Stomach (tissue), 9 donors: ENCODE results near the gene CHD6. TPM values are rescaled to one million over a fixed set of nuclear protein-coding genes. Genes with fewer than 3 reads are reported as not detected.
A peak's percentile ranks its signal among the peaks of the same experiment; 100 is the strongest.

Source experiments
- DNase-seq, 2 donors: peaks; one replicate each; pipeline versions ENCODE4 v3.0.0 to v3.0.0-alpha.2; 2013 to 2019
- H3K27ac ChIP-seq, 5 donors: fragments of 200-600 bp in 4 of 5; sonication (generic) in 4 of 5; one replicate each; pipeline ENCODE4 v1.5.1; 2013 to 2019; ENCODE audit warnings: mild to moderate bottlenecking in 1 of 5, moderate library complexity in 1 of 5
- H3K27me3 ChIP-seq, 3 donors: fragments of 200-600 bp; sonication (generic); one replicate each; pipeline ENCODE4 v1.5.1; 2017 to 2019; ENCODE audit warnings: mixed run types in 1 of 3
- H3K36me3 ChIP-seq, 4 donors: fragments of 200-600 bp; sonication (generic); 1 replicate in 3 of 4; 2 replicates in 1 of 4; pipeline ENCODE4 v1.5.1; 2016 to 2019
- H3K4me1 ChIP-seq, 4 donors: fragments of 200-600 bp; sonication (generic); one replicate each; pipeline ENCODE4 v1.5.1; 2016 to 2019
- H3K4me3 ChIP-seq, 4 donors: fragments of 200-600 bp; sonication (generic) in 3 of 4; one replicate each; pipeline ENCODE4 v1.5.1; 2016 to 2019; ENCODE audit warnings: mild to moderate bottlenecking in 1 of 4
- H3K9me3 ChIP-seq, 4 donors: fragments of 200-600 bp; sonication (generic); one replicate each; pipeline ENCODE4 v1.5.1; 2016 to 2019
- CTCF ChIP-seq, 7 experiments: fragments of 450-650 bp in 4 of 7; fragments of 200-600 bp in 3 of 7; sonication (generic) in 3 of 7; IDR thresholded peaks; one replicate each; pipeline ENCODE4 v1.5.1; 2016 to 2019; ENCODE audit warnings: antibody characterized with exemption in 7 of 7, control low read depth in 2 of 7, mild to moderate bottlenecking in 1 of 7
- EP300 ChIP-seq: sonication (generic); formaldehyde crosslinking; IDR thresholded peaks from one replicate; pipeline ENCODE4 v1.6.1; 2017; ENCODE audit warnings: antibody characterized with exemption
- POLR2A ChIP-seq, 4 donors: fragments of 450-650 bp; IDR thresholded peaks; one replicate each; pipeline ENCODE4 v1.6.1; 2016; ENCODE audit warnings: antibody characterized with exemption in 4 of 4, control low read depth in 2 of 4, mild to moderate bottlenecking in 1 of 4, moderate library complexity in 1 of 4
- POLR2AphosphoS5 ChIP-seq, 3 donors: sonication (generic); formaldehyde crosslinking; IDR thresholded peaks; one replicate each; pipeline ENCODE4 v1.6.1; 2016; ENCODE audit warnings: antibody characterized with exemption in 3 of 3
- WGBS, 5 donors: extraction: QIAGEN DNeasy Blood & Tissue Kit in 3 of 5; methylation state at CpG; one replicate each; pipeline versions ENCODE4 v1.1.5 to v1.1.7; 2013 to 2018; 5-methylcytosine and 5-hydroxymethylcytosine counted together
- intact Hi-C: fragments of 100-400 bp; cut with DNase I; formaldehyde crosslinking; loops from one replicate; pipeline ENCODE4 v1.15.1; 2023; ENCODE audit warnings: low total_unique reads
- polyA plus RNA-seq, 3 donors: library from polyadenylated mRNA; stranded (reverse); fragments of 200-250 nt; gene quantifications; one replicate each; pipeline ENCODE4 v1.2.3, GENCODE V29; 2013
- total RNA-seq, 5 donors: library from RNA; depleted of rRNA; stranded (reverse); fragments of >200 nt; gene quantifications; one replicate each; pipeline versions ENCODE4 v1.1.0 to v1.2.3, GENCODE V29; 2014 to 2016
- donor health status: healthy with polysubstance abuse.
- donor health status: Bipolar disorder and iron deficiency.
- donor health status: healthy.

CHD6 gene
- total and polyA plus RNA-seq, 8 donors, result 4.4 to 84.6 (median 47.5) TPM

- Histone ChIP-seq H3K27me3 (no peaks in the 10 kb centered on the region), H3K4me1 (peaks cover 4 to 48% (median 33%) of the 10 kb centered on the region in 4 donors), H3K9me3 (no peaks in the 10 kb centered on the region), H3K4me3 (no peak overlapping the region), H3K27ac (no peak overlapping the region), H3K36me3 (peaks cover 6 to 37% (median 33%) of the 10 kb centered on the region in 4 donors)
- no peak for DNase-seq
- TF ChIP-seq POLR2A (IDR thresholded peaks at IDR 0.05) (no peak), EP300 (no peak), POLR2AphosphoS5 (IDR thresholded peaks at IDR 0.05) (no peak), CTCF (IDR thresholded peaks at IDR 0.05) (no peak)
- WGBS, 5 donors, result 80 to 86% (median 83%) methylated on average over 11 of the region's 11 CpGs
- intact Hi-C loops, result no loop called here
Measured at GRCh38 chr20:41512624-41513023, 105.6 kb downstream of the CHD6 start.

GRCh38 chr20:41510847-41511450, 107.2 kb downstream of the CHD6 start:
- 47 to 64% (median 53%) methylated on average over 5 of the region's 5 CpGs for WGBS, 5 donors
- Histone ChIP-seq H3K36me3 (peaks cover 6 to 37% (median 35%) of the 10 kb centered on the region in 4 donors), H3K27ac (peak overlapping the region in 1 of 5 donors; percentile 69), H3K4me3 (no peak overlapping the region), H3K4me1 (peaks cover 4 to 51% (median 33%) of the 10 kb centered on the region in 4 donors), H3K27me3 (no peaks in the 10 kb centered on the region), H3K9me3 (no peaks in the 10 kb centered on the region)
- no peak for TF ChIP-seq EP300
- no peak for TF ChIP-seq POLR2A (IDR thresholded peaks at IDR 0.05)
- TF ChIP-seq POLR2AphosphoS5 (IDR thresholded peaks at IDR 0.05), result no peak
- TF ChIP-seq CTCF (IDR thresholded peaks at IDR 0.05), result no peak
- DNase-seq, result peak in 1 of 2 donors; percentile 51
- intact Hi-C loops, result no loop called here

GRCh38 chr20:41510224-41510623, 108.0 kb downstream of the CHD6 start:
- Histone ChIP-seq H3K27ac (peak overlapping the region in 3 of 5 donors; percentile 28 to 69 (median 62)), H3K36me3 (peaks cover 6 to 37% (median 36%) of the 10 kb centered on the region in 4 donors), H3K27me3 (no peaks in the 10 kb centered on the region), H3K9me3 (no peaks in the 10 kb centered on the region), H3K4me3 (no peak overlapping the region), H3K4me1 (peaks cover 4 to 44% (median 33%) of the 10 kb centered on the region in 4 donors)
- WGBS, 5 donors, result 55 to 77% (median 70%) methylated on average over 7 of the region's 7 CpGs
- TF ChIP-seq EP300, result no peak
- TF ChIP-seq POLR2A (IDR thresholded peaks at IDR 0.05), result no peak
- no peak for TF ChIP-seq CTCF (IDR thresholded peaks at IDR 0.05)
- no peak for TF ChIP-seq POLR2AphosphoS5 (IDR thresholded peaks at IDR 0.05)
- no peak for DNase-seq
- intact Hi-C loops, result no loop called here

GRCh38 chr20:41509316-41510200, 108.6 kb downstream of the CHD6 start:
- peak in 1 of 2 donors; percentile 48 for DNase-seq
- intact Hi-C loops, result no loop called here
- 32 to 43% (median 39%) methylated on average over 9 of the region's 9 CpGs for WGBS, 5 donors
- Histone ChIP-seq H3K4me1 (peaks cover 4 to 42% (median 33%) of the 10 kb centered on the region in 4 donors), H3K27me3 (no peaks in the 10 kb centered on the region), H3K9me3 (no peaks in the 10 kb centered on the region), H3K27ac (peak overlapping the region in 4 of 5 donors; percentile 27 to 69 (median 45)), H3K36me3 (peaks cover 6 to 42% (median 34%) of the 10 kb centered on the region in 4 donors), H3K4me3 (no peak overlapping the region)
- TF ChIP-seq CTCF (IDR thresholded peaks at IDR 0.05) (no peak), POLR2AphosphoS5 (IDR thresholded peaks at IDR 0.05) (peak in 1 of 3 donors; percentile 28)
